Measurements from ENCODE around the gene TBL2.

- TF ChIP-seq ZNF8 (CRISPR knock-in tag; IDR thresholded peaks at IDR 0.05) (no peak), POU6F1 (CRISPR knock-in tag; IDR thresholded peaks at IDR 0.05; ENCODE audit: borderline replicate concordance, low read depth) (no peak), PPARA (CRISPR knock-in tag; IDR thresholded peaks at IDR 0.05; ENCODE audit: borderline replicate concordance) (no peak), ZFP30 (CRISPR knock-in tag; IDR thresholded peaks at IDR 0.05) (no peak), ESRRG (CRISPR knock-in tag; IDR thresholded peaks at IDR 0.05) (no peak), TSHZ2 (CRISPR knock-in tag; IDR thresholded peaks at IDR 0.05) (no peak), CSRNP3 (CRISPR knock-in tag; IDR thresholded peaks at IDR 0.05) (no peak), ZC3H10 (CRISPR knock-in tag; IDR thresholded peaks at IDR 0.05) (no peak), SNAI2 (CRISPR knock-in tag; IDR thresholded peaks at IDR 0.05) (no peak), CREB5 (CRISPR knock-in tag; IDR thresholded peaks at IDR 0.05; ENCODE audit: low read depth) (no peak), ARNTL (CRISPR knock-in tag; IDR thresholded peaks at IDR 0.05; ENCODE audit: borderline replicate concordance, low read depth) (no peak), PATZ1 (CRISPR knock-in tag; IDR thresholded peaks at IDR 0.05; ENCODE audit: borderline replicate concordance) (no peak)
Measured at GRCh38 chr7:73599916-73600315, 21.5 kb upstream of the TBL2 start.
